GM12873 (cell line): Measurements from ENCODE around the gene CYGB.

ENCODE experiments used
- TF ChIP-seq, protein P1 (sequence below): IDR thresholded peaks from 2 replicates; pipeline ENCODE4 v1.5.1; 2012; ENCODE audit warnings: low read depth, mild to moderate bottlenecking, moderate library complexity, low read length, control low read depth; ENCODE audit not compliant: insufficient read depth; ENCODE audit errors: missing control alignments

The CYGB gene

DNA sequence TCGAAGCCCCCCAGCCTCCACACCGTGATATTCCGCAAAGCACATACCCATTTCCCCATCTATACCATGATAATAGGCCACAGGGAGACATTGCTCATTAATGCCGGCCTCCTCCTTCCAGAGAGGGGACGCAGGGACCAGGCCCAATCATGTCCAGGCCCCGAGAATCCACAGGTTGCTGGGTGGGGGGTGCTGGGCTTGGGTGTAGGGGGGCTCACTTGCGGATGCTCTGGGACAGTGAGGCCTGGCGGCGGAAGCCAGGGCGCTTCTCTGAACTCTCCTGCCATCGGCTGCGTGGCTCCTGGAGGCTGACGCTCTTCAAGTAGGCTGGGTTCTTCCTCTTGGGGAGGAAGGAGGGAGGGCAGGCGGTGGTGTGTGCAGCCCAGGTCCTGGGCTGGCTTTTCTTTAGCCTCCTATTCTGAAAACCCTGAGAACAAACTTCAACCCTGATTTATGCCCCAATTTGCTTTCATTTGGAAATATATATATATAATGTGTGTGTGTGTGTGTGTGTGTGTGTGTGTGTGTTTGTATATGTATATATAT is 57.9 kb downstream of the CYGB start:
- TF ChIP-seq, protein P1, sequence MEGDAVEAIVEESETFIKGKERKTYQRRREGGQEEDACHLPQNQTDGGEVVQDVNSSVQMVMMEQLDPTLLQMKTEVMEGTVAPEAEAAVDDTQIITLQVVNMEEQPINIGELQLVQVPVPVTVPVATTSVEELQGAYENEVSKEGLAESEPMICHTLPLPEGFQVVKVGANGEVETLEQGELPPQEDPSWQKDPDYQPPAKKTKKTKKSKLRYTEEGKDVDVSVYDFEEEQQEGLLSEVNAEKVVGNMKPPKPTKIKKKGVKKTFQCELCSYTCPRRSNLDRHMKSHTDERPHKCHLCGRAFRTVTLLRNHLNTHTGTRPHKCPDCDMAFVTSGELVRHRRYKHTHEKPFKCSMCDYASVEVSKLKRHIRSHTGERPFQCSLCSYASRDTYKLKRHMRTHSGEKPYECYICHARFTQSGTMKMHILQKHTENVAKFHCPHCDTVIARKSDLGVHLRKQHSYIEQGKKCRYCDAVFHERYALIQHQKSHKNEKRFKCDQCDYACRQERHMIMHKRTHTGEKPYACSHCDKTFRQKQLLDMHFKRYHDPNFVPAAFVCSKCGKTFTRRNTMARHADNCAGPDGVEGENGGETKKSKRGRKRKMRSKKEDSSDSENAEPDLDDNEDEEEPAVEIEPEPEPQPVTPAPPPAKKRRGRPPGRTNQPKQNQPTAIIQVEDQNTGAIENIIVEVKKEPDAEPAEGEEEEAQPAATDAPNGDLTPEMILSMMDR = no peak

DNA sequence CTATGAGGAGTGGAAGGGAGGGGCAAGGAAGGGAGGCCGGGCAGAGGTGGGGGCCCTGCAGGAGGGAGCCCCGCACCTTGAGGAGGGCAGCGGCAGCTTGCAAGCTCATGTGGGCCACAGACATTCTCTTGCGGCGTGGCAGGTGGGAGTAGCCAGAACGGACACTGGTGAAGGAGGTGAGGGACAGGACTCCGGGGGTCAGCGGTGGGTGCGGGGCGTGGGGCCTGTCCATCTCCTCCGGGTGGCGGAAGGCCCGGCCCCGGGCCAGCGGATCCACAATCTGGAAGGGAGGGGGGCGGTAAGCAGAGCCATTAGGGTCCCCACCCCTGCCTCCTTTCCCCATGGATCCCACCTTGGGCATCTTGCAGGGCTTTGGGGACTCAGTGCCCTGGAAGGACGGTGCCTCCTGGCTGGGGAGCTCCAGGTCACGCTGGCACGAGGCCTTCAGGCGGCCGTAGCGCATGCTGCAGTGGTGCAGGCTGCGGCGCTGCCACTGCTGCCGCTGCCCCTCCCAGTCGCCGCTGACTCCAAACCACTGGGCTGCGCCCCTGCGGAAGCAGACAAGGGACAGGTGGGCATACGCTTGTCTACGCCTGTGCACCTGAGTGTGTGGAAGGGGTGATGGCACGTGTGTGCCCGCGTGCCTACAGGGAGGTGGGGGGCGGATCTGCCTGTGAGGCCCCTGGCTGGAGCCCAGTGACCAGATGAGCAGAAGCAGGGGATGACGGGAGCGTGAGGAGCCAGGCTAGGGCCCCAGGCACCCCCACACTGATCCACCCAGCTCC is 58.6 kb downstream of the CYGB start:
- TF ChIP-seq, protein P1 = no peak

DNA sequence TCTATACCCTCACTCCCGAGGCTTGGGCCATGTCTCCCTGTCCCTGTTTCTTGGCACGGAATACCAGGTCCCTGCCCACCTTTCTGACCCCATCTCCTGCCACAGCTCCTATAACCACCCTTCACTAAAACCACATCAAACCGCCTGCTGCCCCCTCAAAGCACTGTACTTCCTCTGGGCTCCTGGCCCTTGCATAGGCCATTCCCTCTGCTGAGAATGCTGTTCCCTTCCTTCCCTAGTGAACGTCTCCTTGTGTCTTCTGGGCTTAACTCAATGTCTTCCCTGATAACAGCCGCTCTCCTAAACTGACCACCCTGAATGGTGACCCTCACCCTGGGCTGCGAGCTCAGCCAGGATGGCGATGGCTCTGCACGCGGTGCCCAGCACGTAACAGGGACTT is 59.4 kb downstream of the CYGB start:
- TF ChIP-seq, protein P1 = no peak

DNA sequence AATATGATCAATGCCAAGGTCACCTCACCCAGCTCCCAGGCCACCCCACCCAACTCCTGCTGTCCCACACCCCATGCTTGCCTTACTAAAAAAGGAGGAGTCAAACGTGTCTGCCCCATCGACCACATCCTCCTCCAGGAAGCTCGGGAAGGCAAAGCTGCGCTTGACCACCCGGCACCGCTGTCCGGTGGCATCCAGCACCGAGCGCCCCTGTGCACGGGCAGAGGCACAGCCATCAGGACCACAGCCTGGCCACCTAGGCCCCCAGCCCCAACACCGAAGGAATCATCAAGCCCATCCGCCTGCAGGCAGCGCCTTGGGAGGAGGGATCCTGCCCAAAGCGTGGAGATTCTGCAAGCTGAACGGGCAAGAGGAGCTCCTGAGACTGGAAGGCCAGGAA is 59.9 kb downstream of the CYGB start:
- TF ChIP-seq, protein P1 = no peak
